SK-N-SH treated with all-trans-retinoic acid at 6 μM for 48 hours (cell line): ENCODE data around the gene EFHD1.

ENCODE experiments used
- ATAC-seq: fragments of 200-7000 bp; cut with Tn5 transposase; 3 replicates; pipeline ENCODE4 v1.9.1; 2020; ENCODE audit warnings: mild to moderate bottlenecking, moderate library complexity
- ARNTL ChIP-seq: fragments of 450-650 bp; formaldehyde crosslinking; IDR thresholded peaks from 2 replicates; pipeline ENCODE4 v1.5.0; 2020; ENCODE audit warnings: low read depth, mild to moderate bottlenecking, moderate library complexity, borderline replicate concordance
- BACH2 ChIP-seq: fragments of 250-450 bp; sonication (Bioruptor Pico); IDR thresholded peaks from 2 replicates; pipeline ENCODE4 v1.9.0; 2021; ENCODE audit warnings: mild to moderate bottlenecking, borderline replicate concordance
- CSDC2 ChIP-seq: fragments of 250-450 bp; sonication (Bioruptor Pico); IDR thresholded peaks from 2 replicates; pipeline ENCODE4 v1.5.0; 2020; ENCODE audit warnings: mild to moderate bottlenecking, moderate library complexity
- ESRRG ChIP-seq: fragments of 250-450 bp; sonication (Bioruptor Pico); IDR thresholded peaks from 2 replicates; pipeline ENCODE4 v1.6.1; 2021; ENCODE audit warnings: mild to moderate bottlenecking
- GLIS3 ChIP-seq: fragments of 250-450 bp; sonication (Bioruptor Pico); IDR thresholded peaks from 2 replicates; pipeline ENCODE4 v1.5.0; 2020; ENCODE audit warnings: mild to moderate bottlenecking, moderate library complexity
- ISL1 ChIP-seq: fragments of 250-450 bp; sonication (Bioruptor Pico); IDR thresholded peaks from 2 replicates; pipeline ENCODE4 v2.1.2; 2022; ENCODE audit warnings: mild to moderate bottlenecking, moderate library complexity
- OSR1 ChIP-seq: fragments of 250-450 bp; sonication (Bioruptor Pico); IDR thresholded peaks from 2 replicates; pipeline ENCODE4 v1.8.0; 2022; ENCODE audit warnings: moderate library complexity, mild to moderate bottlenecking, inconsistent platforms
- PPARA ChIP-seq: fragments of 250-450 bp; sonication (Bioruptor Pico); IDR thresholded peaks from 2 replicates; pipeline ENCODE4 v1.5.0; 2020; ENCODE audit warnings: mild to moderate bottlenecking, borderline replicate concordance
- RARB ChIP-seq: fragments of 250-450 bp; sonication (Bioruptor Pico); IDR thresholded peaks from 2 replicates; pipeline ENCODE4 v1.8.0; 2021; ENCODE audit warnings: mild to moderate bottlenecking, moderate library complexity
- SNAI2 ChIP-seq: fragments of 250-450 bp; sonication (Bioruptor Pico); IDR thresholded peaks from 2 replicates; pipeline ENCODE4 v1.5.0; 2020; ENCODE audit warnings: mild to moderate bottlenecking, moderate library complexity
- TCF4 ChIP-seq: fragments of 250-450 bp; sonication (Bioruptor Pico); IDR thresholded peaks from 2 replicates; pipeline ENCODE4 v1.8.0; 2021; ENCODE audit warnings: mild to moderate bottlenecking, moderate library complexity, borderline replicate concordance
- TOX ChIP-seq: fragments of 250-450 bp; sonication (Bioruptor Pico); IDR thresholded peaks from 2 replicates; pipeline ENCODE4 v1.8.0; 2021; ENCODE audit warnings: mild to moderate bottlenecking, moderate library complexity, borderline replicate concordance
- ZC3H10 ChIP-seq: fragments of 250-450 bp; sonication (Bioruptor Pico); IDR thresholded peaks from 2 replicates; pipeline ENCODE4 v1.5.1; 2021; ENCODE audit warnings: mild to moderate bottlenecking, moderate library complexity
- ZFP3 ChIP-seq: fragments of 250-450 bp; sonication (Bioruptor Pico); IDR thresholded peaks from 2 replicates; pipeline ENCODE4 v1.5.0; 2020; ENCODE audit warnings: mild to moderate bottlenecking, moderate library complexity
- ZNF565 ChIP-seq: fragments of 450-650 bp; formaldehyde crosslinking; conservative IDR thresholded peaks from 2 replicates; pipeline ENCODE4 v1.5.0; 2020; ENCODE audit warnings: low read depth, mild to moderate bottlenecking, moderate library complexity
- ZNF70 ChIP-seq: fragments of 450-650 bp; formaldehyde crosslinking; IDR thresholded peaks from 2 replicates; pipeline ENCODE4 v1.5.0; 2020; ENCODE audit warnings: mild to moderate bottlenecking, moderate library complexity
- ZNF8 ChIP-seq: fragments of 450-650 bp; formaldehyde crosslinking; IDR thresholded peaks from 2 replicates; pipeline ENCODE4 v1.5.0; 2020; ENCODE audit warnings: mild to moderate bottlenecking, moderate library complexity
- TF ChIP-seq, protein P1 (sequence below): fragments of 250-450 bp; sonication (Bioruptor Pico); IDR thresholded peaks from 2 replicates; pipeline ENCODE4 v1.5.0; 2020; ENCODE audit warnings: mild to moderate bottlenecking, moderate library complexity
- TF ChIP-seq, protein P2 (sequence below): fragments of 250-450 bp; sonication (Bioruptor Pico); IDR thresholded peaks from 2 replicates; pipeline ENCODE4 v1.8.0; 2021; ENCODE audit warnings: low read depth, mild to moderate bottlenecking, moderate library complexity, borderline replicate concordance
- TF ChIP-seq, protein P3 (sequence below): fragments of 250-450 bp; sonication (Bioruptor Pico); IDR thresholded peaks from 2 replicates; pipeline ENCODE4 v1.5.1; 2021; ENCODE audit warnings: mild to moderate bottlenecking, moderate library complexity
- TF ChIP-seq, protein P4 (sequence below): fragments of 250-450 bp; sonication (Bioruptor Pico); IDR thresholded peaks from 2 replicates; pipeline ENCODE4 v1.8.0; 2020; ENCODE audit warnings: mild to moderate bottlenecking, moderate library complexity, borderline replicate concordance
- TF ChIP-seq, protein P5 (sequence below): fragments of 250-450 bp; sonication (Bioruptor Pico); IDR thresholded peaks from 2 replicates; pipeline ENCODE4 v1.5.1; 2020; ENCODE audit warnings: low read depth, mild to moderate bottlenecking, moderate library complexity

The EFHD1 gene

DNA sequence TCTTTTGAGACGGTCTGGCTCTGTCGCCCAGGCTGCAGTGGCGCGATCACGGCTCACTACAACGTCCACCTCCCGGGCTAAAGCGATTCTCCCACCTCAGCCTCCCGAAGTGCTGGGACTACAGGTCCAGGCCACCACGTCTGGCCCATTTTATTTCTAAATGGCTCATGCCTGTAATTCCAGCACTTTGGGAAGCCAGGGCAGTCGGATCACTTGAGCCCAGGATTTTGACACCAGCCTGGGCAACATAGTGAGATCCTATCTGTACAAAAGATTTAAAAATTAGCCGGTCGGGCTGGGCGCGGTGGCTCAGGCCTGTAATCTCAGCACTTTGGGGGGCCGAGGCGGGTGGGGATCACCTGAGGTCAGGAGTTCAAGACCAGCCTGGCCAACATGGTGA lies 26.4 kb upstream of the EFHD1 start:
- TF ChIP-seq TCF4 (CRISPR knock-in tag) (no peak), ISL1 (CRISPR knock-in tag) (no peak), CSDC2 (CRISPR knock-in tag) (no peak), ZNF8 (CRISPR knock-in tag) (no peak), OSR1 (no peak), ZC3H10 (CRISPR knock-in tag) (no peak), SNAI2 (no peak), ZFP3 (no peak), BACH2 (CRISPR knock-in tag) (no peak), RARB (CRISPR knock-in tag) (no peak), ARNTL (CRISPR knock-in tag) (no peak), TOX (CRISPR knock-in tag) (no peak), ESRRG (CRISPR knock-in tag) (no peak)
- TF ChIP-seq, protein P1, sequence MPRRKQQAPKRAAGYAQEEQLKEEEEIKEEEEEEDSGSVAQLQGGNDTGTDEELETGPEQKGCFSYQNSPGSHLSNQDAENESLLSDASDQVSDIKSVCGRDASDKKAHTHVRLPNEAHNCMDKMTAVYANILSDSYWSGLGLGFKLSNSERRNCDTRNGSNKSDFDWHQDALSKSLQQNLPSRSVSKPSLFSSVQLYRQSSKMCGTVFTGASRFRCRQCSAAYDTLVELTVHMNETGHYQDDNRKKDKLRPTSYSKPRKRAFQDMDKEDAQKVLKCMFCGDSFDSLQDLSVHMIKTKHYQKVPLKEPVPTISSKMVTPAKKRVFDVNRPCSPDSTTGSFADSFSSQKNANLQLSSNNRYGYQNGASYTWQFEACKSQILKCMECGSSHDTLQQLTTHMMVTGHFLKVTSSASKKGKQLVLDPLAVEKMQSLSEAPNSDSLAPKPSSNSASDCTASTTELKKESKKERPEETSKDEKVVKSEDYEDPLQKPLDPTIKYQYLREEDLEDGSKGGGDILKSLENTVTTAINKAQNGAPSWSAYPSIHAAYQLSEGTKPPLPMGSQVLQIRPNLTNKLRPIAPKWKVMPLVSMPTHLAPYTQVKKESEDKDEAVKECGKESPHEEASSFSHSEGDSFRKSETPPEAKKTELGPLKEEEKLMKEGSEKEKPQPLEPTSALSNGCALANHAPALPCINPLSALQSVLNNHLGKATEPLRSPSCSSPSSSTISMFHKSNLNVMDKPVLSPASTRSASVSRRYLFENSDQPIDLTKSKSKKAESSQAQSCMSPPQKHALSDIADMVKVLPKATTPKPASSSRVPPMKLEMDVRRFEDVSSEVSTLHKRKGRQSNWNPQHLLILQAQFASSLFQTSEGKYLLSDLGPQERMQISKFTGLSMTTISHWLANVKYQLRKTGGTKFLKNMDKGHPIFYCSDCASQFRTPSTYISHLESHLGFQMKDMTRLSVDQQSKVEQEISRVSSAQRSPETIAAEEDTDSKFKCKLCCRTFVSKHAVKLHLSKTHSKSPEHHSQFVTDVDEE (CRISPR knock-in tag) = no peak
- TF ChIP-seq, protein P2, sequence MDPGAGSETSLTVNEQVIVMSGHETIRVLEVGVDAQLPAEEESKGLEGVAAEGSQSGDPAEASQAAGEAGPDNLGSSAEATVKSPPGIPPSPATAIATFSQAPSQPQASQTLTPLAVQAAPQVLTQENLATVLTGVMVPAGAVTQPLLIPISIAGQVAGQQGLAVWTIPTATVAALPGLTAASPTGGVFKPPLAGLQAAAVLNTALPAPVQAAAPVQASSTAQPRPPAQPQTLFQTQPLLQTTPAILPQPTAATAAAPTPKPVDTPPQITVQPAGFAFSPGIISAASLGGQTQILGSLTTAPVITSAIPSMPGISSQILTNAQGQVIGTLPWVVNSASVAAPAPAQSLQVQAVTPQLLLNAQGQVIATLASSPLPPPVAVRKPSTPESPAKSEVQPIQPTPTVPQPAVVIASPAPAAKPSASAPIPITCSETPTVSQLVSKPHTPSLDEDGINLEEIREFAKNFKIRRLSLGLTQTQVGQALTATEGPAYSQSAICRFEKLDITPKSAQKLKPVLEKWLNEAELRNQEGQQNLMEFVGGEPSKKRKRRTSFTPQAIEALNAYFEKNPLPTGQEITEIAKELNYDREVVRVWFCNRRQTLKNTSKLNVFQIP (CRISPR knock-in tag) = no peak
- TF ChIP-seq, protein P3, sequence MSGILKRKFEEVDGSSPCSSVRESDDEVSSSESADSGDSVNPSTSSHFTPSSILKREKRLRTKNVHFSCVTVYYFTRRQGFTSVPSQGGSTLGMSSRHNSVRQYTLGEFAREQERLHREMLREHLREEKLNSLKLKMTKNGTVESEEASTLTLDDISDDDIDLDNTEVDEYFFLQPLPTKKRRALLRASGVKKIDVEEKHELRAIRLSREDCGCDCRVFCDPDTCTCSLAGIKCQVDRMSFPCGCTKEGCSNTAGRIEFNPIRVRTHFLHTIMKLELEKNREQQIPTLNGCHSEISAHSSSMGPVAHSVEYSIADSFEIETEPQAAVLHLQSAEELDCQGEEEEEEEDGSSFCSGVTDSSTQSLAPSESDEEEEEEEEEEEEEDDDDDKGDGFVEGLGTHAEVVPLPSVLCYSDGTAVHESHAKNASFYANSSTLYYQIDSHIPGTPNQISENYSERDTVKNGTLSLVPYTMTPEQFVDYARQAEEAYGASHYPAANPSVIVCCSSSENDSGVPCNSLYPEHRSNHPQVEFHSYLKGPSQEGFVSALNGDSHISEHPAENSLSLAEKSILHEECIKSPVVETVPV (CRISPR knock-in tag) = no peak
- TF ChIP-seq, protein P4, sequence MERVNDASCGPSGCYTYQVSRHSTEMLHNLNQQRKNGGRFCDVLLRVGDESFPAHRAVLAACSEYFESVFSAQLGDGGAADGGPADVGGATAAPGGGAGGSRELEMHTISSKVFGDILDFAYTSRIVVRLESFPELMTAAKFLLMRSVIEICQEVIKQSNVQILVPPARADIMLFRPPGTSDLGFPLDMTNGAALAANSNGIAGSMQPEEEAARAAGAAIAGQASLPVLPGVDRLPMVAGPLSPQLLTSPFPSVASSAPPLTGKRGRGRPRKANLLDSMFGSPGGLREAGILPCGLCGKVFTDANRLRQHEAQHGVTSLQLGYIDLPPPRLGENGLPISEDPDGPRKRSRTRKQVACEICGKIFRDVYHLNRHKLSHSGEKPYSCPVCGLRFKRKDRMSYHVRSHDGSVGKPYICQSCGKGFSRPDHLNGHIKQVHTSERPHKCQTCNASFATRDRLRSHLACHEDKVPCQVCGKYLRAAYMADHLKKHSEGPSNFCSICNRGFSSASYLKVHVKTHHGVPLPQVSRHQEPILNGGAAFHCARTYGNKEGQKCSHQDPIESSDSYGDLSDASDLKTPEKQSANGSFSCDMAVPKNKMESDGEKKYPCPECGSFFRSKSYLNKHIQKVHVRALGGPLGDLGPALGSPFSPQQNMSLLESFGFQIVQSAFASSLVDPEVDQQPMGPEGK = no peak
- TF ChIP-seq, protein P5, sequence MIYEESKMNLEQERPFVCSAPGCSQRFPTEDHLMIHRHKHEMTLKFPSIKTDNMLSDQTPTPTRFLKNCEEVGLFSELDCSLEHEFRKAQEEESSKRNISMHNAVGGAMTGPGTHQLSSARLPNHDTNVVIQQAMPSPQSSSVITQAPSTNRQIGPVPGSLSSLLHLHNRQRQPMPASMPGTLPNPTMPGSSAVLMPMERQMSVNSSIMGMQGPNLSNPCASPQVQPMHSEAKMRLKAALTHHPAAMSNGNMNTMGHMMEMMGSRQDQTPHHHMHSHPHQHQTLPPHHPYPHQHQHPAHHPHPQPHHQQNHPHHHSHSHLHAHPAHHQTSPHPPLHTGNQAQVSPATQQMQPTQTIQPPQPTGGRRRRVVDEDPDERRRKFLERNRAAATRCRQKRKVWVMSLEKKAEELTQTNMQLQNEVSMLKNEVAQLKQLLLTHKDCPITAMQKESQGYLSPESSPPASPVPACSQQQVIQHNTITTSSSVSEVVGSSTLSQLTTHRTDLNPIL (CRISPR knock-in tag) = no peak
- ATAC-seq = no peak

DNA sequence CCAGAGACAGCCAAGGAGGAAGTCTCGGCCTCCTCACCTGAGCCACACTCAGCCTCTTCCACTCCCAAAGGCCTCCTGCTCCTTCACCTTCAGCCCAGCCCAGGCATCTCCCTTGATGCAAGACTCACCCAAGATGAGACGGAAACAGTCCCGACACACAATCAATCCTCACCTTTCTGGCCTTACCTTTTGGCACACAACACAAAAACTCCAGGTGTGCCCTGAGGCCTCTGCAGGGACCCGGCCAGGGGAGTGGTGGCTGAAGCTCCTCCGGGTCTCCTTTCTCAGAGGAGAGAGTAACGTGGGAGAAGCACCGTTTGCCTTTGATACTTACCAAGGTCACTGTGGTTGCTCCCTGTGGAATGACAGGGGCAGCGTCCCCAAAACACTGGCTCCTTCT lies 23.8 kb upstream of the EFHD1 start:
- TF ChIP-seq PPARA (CRISPR knock-in tag) (no peak), OSR1 (no peak), ARNTL (CRISPR knock-in tag) (no peak), ESRRG (CRISPR knock-in tag) (no peak), ZNF565 (CRISPR knock-in tag) (no peak), ZNF8 (CRISPR knock-in tag) (no peak), TCF4 (CRISPR knock-in tag) (no peak), ISL1 (CRISPR knock-in tag) (no peak), ZC3H10 (CRISPR knock-in tag) (no peak), GLIS3 (CRISPR knock-in tag) (no peak), SNAI2 (no peak), BACH2 (CRISPR knock-in tag) (no peak), RARB (CRISPR knock-in tag) (no peak), ZNF70 (no peak)
- TF ChIP-seq, protein P1 (CRISPR knock-in tag) = no peak
- TF ChIP-seq, protein P2 (CRISPR knock-in tag) = no peak
- TF ChIP-seq, protein P5 (CRISPR knock-in tag) = no peak
- ATAC-seq = no peak
